Astrocyte (in vitro differentiated cells and primary cell): Measurements from ENCODE around the gene MBNL1. TPM values are rescaled to one million over a fixed set of nuclear protein-coding genes. Genes with fewer than 3 reads are reported as not detected.
A peak's percentile ranks its signal among the peaks of the same experiment; 100 is the strongest.

Source experiments
- DNase-seq: peaks from one replicate; pipeline ENCODE4 v3.0.0-alpha.2; 2010; ENCODE audit warnings: low read depth
- FAIRE-seq: peaks from 2 replicates; lab custom pipeline; 2011; peaks lifted over from hg19 to GRCh38; lab: Jason Lieb, UNC
- H2AFZ ChIP-seq: 2 replicates; pipeline ENCODE4 v1.6.0; 2012; ENCODE audit warnings: low read depth, low read length, inconsistent platforms
- H3K27ac ChIP-seq: 2 replicates; pipeline ENCODE4 v1.5.1; 2011; ENCODE audit warnings: low read depth, low read length, inconsistent platforms
- H3K27me3 ChIP-seq: 2 replicates; pipeline ENCODE4 v1.6.0; 2011; ENCODE audit warnings: low read length, inconsistent platforms; ENCODE audit not compliant: insufficient read depth
- H3K36me3 ChIP-seq: 2 replicates; pipeline ENCODE4 v1.5.1; 2011; ENCODE audit warnings: low read length, inconsistent platforms; ENCODE audit not compliant: insufficient read depth
- H3K4me1 ChIP-seq: 2 replicates; pipeline ENCODE4 v1.5.1; 2011; ENCODE audit warnings: low read length, inconsistent platforms; ENCODE audit not compliant: insufficient read depth
- H3K4me2 ChIP-seq: 2 replicates; pipeline ENCODE4 v1.6.0; 2012; ENCODE audit warnings: low read length, inconsistent platforms
- H3K4me3 ChIP-seq: 2 replicates; pipeline ENCODE4 v1.5.1; 2011; ENCODE audit warnings: low read depth, mild to moderate bottlenecking, low read length, inconsistent platforms; ENCODE audit not compliant: insufficient read depth
- H3K79me2 ChIP-seq: 2 replicates; pipeline ENCODE4 v1.6.0; 2012; ENCODE audit warnings: mild to moderate bottlenecking, low read length, inconsistent platforms; ENCODE audit not compliant: insufficient read depth
- H3K9ac ChIP-seq: 2 replicates; pipeline ENCODE4 v1.6.0; 2012; ENCODE audit warnings: mild to moderate bottlenecking, low read length, inconsistent platforms
- H3K9me3 ChIP-seq: 2 replicates; pipeline ENCODE4 v1.5.1; 2012; ENCODE audit warnings: low read depth, mild to moderate bottlenecking, low read length, inconsistent platforms; ENCODE audit not compliant: insufficient read depth
- H4K20me1 ChIP-seq: 2 replicates; pipeline ENCODE4 v1.6.0; 2012; ENCODE audit warnings: low read length, inconsistent platforms; ENCODE audit not compliant: insufficient read depth
- H3K27ac Mint-ChIP-seq: one replicate; pipeline ENCODE4 v1.8.0; 2021; ENCODE audit warnings: mild to moderate bottlenecking, mixed read lengths; ENCODE audit not compliant: unreplicated experiment
- H3K27me3 Mint-ChIP-seq: one replicate; pipeline ENCODE4 v1.8.0; 2021; ENCODE audit warnings: low read depth, mixed read lengths; ENCODE audit not compliant: unreplicated experiment
- H3K36me3 Mint-ChIP-seq: one replicate; pipeline ENCODE4 v1.8.0; 2021; ENCODE audit warnings: low read depth, mixed read lengths; ENCODE audit not compliant: unreplicated experiment
- H3K4me1 Mint-ChIP-seq: one replicate; pipeline ENCODE4 v1.8.0; 2021; ENCODE audit warnings: low read depth, mixed read lengths; ENCODE audit not compliant: unreplicated experiment
- H3K4me3 Mint-ChIP-seq: one replicate; pipeline ENCODE4 v1.8.0; 2021; ENCODE audit warnings: mild to moderate bottlenecking, moderate library complexity, mixed read lengths; ENCODE audit not compliant: unreplicated experiment
- H3K9me3 Mint-ChIP-seq: one replicate; pipeline ENCODE4 v1.8.0; 2021; ENCODE audit warnings: mild to moderate bottlenecking, mixed read lengths; ENCODE audit not compliant: unreplicated experiment
- CTCF ChIP-seq: IDR thresholded peaks from 2 replicates; pipeline ENCODE4 v1.5.1; 2011; ENCODE audit warnings: low read depth, mild to moderate bottlenecking, inconsistent platforms, low read length, moderate library complexity; ENCODE audit not compliant: insufficient read depth
- EZH2 ChIP-seq: IDR thresholded peaks from 2 replicates; pipeline ENCODE4 v1.6.1; 2012; ENCODE audit warnings: mild to moderate bottlenecking, low read length, inconsistent platforms; ENCODE audit not compliant: insufficient read depth
- total RNA-seq: library from RNA; stranded (reverse); gene quantifications from 2 replicates; pipeline ENCODE4 v1.2.1, GENCODE V29; 2021

MBNL1 gene
- total RNA-seq, 1 donor from 2014 or later: 93.1 TPM

GRCh38 chr3:152260026-152260425 lies 8.7 kb upstream of the MBNL1 start:
- H3K9me3 ChIP-seq: no peaks in the 10 kb centered on the region
- H3K27me3 Mint-ChIP-seq: no peaks in the 10 kb centered on the region
- FAIRE-seq: no peak
- no peaks in the 10 kb centered on the region for H3K9me3 Mint-ChIP-seq
- no peak for DNase-seq
- H3K4me3 ChIP-seq: no peak overlapping the region
- no peaks in the 10 kb centered on the region for H3K27me3 ChIP-seq
- H3K4me2 ChIP-seq: no peak overlapping the region
- H3K36me3 ChIP-seq: no peaks in the 10 kb centered on the region
- no peak overlapping the region for H3K4me3 Mint-ChIP-seq
- peak overlapping the region; percentile 27 for H3K27ac Mint-ChIP-seq
- peaks cover 22% of the 10 kb centered on the region for H3K4me1 Mint-ChIP-seq
- H4K20me1 ChIP-seq: no peaks in the 10 kb centered on the region
- peak overlapping the region; percentile 17 for H3K27ac ChIP-seq
- H3K4me1 ChIP-seq: peaks cover 29% of the 10 kb centered on the region
- H3K36me3 Mint-ChIP-seq: no peaks in the 10 kb centered on the region
- no peak overlapping the region for H3K9ac ChIP-seq
- H3K79me2 ChIP-seq: no peaks in the 10 kb centered on the region
- H2AFZ ChIP-seq: no peak overlapping the region
- no peak for TF ChIP-seq CTCF

DNA sequence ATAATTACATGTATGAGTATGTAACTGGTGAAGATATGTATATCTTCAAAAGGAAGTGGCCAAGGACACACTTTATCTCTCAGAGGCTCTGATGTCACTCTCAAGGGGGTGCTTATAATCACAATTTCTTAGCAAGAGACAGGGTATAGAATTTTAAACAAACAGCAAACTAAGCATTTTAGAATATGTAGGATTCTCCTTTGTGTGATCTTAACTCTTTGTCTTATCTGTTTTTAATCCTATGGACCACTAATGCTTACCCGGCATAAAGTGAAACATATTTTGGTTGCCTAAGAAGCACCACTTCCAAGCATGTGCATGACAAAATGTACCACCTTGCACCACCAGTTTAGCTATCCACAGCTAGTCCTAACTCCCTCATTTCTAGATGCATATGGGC lies 8.2 kb upstream of the MBNL1 start:
- Histone ChIP-seq H3K27me3 (no peaks in the 10 kb centered on the region), H3K79me2 (no peaks in the 10 kb centered on the region), H3K36me3 (no peaks in the 10 kb centered on the region), H3K27ac (no peak overlapping the region), H4K20me1 (no peaks in the 10 kb centered on the region), H2AFZ (no peak overlapping the region), H3K4me3 (no peak overlapping the region), H3K9ac (no peak overlapping the region), H3K4me2 (no peak overlapping the region), H3K9me3 (no peaks in the 10 kb centered on the region), H3K4me1 (peaks cover 29% of the 10 kb centered on the region)
- Mint-ChIP-seq H3K4me1 (peaks cover 22% of the 10 kb centered on the region), H3K27me3 (no peaks in the 10 kb centered on the region), H3K9me3 (no peaks in the 10 kb centered on the region), H3K4me3 (no peak overlapping the region), H3K27ac (no peak overlapping the region), H3K36me3 (no peaks in the 10 kb centered on the region)
- DNase-seq (no peak), FAIRE-seq (no peak)
- no peak for TF ChIP-seq CTCF
- TF ChIP-seq EZH2: no peak

GRCh38 chr3:152261329-152261728 lies 7.4 kb upstream of the MBNL1 start:
- Histone ChIP-seq H3K4me3 (no peak overlapping the region), H3K27me3 (no peaks in the 10 kb centered on the region), H3K36me3 (no peaks in the 10 kb centered on the region), H3K79me2 (no peaks in the 10 kb centered on the region), H3K9ac (no peak overlapping the region), H2AFZ (no peak overlapping the region), H3K4me1 (peaks cover 33% of the 10 kb centered on the region), H3K4me2 (no peak overlapping the region), H3K9me3 (no peaks in the 10 kb centered on the region), H3K27ac (no peak overlapping the region), H4K20me1 (no peaks in the 10 kb centered on the region)
- DNase-seq (no peak), FAIRE-seq (no peak)
- Mint-ChIP-seq H3K4me1 (peaks cover 27% of the 10 kb centered on the region), H3K27ac (no peak overlapping the region), H3K4me3 (no peak overlapping the region), H3K9me3 (no peaks in the 10 kb centered on the region), H3K36me3 (no peaks in the 10 kb centered on the region), H3K27me3 (no peaks in the 10 kb centered on the region)
- TF ChIP-seq EZH2: no peak
- TF ChIP-seq CTCF: no peak
